ENCODE measurements around the gene SYT17.

SYT17 gene

DNA sequence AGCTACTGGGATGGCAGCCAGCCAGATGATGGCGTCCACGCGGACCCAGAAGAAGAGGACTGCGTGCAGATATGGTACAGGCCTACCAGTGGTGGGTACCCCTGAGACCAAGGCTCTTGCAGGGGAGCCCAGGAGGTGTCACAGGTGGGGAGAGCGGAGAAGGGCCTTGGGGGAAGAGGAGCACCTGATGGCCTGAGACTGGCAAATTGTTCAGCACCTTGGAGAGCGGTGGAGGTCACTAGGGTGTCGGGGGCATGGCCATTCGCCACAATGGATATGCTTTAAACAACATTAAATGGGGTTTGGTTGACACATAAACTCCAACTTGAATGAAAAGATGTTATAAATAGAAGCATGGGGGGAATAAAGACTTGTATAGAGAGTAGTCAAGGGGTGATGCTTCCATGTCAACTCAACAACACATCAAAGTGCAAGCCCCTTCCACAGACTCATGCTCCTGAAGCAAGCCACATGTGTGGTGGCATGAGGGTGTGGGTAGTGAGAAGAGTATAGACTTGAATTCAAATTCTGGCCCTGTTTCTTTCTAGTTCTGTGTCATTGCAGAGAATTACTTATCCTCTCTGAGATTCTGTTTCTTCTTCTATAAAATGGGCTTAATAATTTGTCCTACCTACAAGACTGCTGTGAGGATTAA is 139.7 kb downstream of the SYT17 start:
- DNase-seq: no peak

DNA sequence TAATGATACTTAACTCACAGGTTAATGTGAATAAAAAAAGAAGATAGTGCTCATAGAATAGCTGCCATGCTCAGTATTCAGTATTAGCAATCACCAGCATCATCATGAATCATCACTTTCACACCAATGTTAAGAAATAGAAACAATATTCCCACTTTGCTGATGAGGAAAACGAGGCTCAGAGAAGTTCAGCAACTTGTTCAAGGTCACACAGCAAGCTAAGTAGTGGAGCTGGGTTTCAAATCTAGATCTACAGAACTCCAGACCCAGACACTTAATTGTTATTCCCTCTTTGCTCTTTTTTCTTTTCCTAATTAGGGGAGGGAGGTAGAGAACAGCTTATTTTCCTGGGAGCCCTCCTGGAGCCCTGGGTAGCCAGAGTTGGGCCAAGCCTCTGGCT is 140.4 kb downstream of the SYT17 start:
- DNase-seq: no peak

DNA sequence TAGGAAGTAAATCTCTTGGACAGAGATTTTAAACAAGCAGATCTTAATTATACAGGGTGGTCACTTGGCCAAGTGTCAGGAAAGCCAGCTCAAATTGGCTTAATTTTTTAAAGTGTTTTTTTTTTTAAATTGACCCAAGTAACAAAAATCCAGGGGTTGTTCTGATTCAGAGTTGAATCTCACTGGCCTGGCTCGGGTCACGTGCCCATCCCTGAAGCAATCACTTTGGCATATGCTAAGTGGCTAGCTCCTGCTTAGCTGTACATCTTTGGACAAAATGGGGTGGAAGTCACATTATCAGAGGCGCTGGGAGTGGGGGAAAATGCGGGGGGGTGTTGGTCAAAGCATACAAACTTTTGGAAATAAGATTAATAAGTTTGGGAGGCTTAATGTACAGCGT is 141.1 kb downstream of the SYT17 start:
- no peak for DNase-seq

DNA sequence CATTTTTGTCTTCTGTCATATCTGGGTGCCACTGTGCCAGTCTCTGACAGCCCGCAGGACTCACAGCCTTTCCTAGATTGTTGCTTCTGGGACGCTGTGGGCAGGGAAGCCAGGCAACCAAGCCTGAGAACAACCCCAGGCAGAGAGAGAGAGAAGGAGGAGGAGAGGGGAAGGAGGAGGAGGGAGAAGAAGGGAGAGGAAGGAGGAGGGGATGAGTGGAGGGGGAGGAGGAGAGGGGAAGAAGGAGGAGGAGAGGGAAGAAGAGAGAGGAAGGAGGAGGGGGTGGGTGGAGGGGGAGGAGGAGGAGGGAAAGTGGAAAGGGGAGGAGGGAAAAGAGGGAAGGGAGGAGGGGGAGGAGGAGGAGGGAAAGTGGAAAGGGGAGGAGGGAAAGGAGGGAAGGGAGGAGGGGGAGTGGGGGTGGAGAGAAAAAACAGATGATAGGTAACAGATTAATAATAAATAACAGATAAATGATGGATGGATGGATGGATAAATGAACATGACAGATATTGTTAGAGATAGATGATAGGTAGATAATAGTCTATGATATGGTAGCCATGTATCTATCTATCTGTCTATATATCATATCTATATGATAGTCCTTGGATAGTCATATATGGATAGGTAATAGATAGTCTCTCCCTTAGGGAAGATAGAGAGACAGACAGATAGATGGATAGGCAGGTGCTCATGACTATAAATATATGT is 146.8 kb downstream of the SYT17 start:
- DNase-seq: no peak

DNA sequence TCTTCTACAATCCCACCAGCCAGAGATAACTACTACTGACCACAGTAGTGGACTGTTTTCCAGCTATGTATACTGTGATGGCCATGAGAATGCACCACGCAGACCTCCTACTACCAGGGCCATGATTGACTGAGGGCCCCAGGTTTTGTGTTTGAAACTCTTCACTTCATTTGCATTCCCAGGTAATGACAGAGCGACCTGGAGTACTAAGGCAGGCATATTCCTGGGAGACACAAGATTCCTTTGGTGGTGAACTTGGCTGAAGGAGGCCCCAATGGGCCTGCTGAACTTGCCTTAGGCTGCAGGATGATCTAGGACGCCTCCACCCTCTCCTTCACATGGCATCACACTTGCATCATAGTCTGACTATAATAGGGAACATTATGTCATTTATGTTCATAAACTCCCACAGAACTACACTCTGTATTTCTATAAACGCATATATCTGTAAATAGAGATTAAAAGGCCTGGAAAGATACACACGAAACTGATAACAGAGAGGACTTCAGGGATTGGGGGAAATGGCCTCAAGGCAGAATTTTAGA is 147.9 kb downstream of the SYT17 start:
- no peak for DNase-seq

DNA sequence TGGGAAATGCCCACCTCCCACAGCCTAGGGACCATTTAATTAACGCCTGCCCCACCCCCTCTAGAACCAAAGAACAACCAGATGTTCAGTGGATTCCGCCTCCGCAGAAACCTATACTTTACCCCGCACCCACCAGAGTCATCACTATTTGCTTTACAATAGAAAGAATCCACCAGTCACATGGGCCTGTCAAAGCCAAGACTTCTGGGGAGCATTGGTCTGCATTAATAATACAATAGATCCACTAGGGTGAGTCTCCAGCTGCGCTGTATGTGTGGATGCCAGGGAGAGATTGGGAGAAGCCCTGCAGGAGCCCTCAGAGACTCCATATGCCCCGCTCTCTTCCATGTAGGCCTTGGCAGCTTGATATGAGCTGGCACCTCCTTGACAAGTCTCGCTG is 148.8 kb downstream of the SYT17 start:
- DNase-seq: no peak
